GOT3 (cell line): Measurements from ENCODE around the gene STT3B.
"Not testable (repeated sequence)": the region's sequence is repeated elsewhere in the genome, so short reads cannot be mapped to it uniquely, and the experiment has no call there.

ENCODE experiments used
- DNase-seq: peaks from one replicate; lab custom pipeline; 2025; ENCODE audit warnings: mixed read lengths; lab: John Stamatoyannopoulos, UW

The STT3B gene

DNA sequence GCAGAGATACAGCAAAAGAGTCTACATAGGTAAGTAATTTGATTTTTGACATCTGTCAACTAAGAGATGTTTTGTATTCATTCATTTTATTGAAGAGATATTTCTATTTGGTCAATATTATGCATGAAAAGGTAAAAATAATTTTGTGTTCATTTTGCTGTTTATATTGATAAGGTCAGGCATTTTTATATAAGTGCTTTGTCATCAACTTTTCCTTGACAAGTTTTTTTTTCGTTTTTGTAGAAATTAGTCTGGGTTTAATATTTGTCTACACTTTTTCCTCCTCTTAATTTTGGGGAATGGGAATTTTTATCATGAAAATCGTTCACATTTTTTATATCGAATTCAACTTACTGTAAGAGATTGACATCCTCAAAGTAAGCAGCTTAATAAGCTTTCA is 67.7 kb downstream of the STT3B start:
- no peak for DNase-seq

DNA sequence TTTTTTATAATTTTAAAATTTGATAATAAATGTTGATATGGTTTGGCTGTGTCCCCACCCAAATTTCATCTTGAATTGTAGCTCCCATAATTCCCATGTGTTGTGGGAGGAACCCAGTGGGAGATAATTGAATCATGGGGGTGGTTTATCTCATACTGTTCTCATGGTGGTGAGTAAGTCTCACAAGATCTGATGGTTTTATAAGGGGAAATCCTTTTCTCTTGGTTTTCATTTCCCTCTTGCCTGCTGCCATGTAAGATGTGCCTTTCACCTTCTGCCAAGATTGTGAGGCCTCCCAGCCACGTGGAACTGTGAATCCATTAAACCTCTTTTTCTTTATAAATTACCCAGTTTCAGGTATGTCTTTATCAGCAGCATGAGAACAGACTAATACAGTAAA is 72.6 kb downstream of the STT3B start:
- DNase-seq: not testable (repeated sequence)

DNA sequence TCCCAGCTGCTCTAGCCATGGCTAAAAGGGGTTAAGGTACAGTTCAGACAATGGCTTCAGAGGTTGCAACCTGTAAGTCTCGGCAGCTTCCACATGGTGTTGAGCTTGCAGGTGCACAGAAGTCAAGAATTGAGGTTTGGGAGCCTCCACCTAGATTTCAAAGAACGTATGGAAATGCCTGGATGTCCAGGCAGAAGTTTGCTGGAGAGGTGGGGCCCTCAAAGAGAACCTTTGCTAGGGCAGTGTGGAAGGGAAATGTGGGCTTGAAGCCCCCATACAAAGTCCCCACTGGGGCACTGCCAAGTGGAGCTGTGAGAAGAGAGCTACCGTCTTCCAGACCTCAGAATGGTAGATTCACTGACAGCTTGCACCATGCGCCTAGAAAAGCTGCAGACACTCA is 73.7 kb downstream of the STT3B start:
- no peak for DNase-seq

DNA sequence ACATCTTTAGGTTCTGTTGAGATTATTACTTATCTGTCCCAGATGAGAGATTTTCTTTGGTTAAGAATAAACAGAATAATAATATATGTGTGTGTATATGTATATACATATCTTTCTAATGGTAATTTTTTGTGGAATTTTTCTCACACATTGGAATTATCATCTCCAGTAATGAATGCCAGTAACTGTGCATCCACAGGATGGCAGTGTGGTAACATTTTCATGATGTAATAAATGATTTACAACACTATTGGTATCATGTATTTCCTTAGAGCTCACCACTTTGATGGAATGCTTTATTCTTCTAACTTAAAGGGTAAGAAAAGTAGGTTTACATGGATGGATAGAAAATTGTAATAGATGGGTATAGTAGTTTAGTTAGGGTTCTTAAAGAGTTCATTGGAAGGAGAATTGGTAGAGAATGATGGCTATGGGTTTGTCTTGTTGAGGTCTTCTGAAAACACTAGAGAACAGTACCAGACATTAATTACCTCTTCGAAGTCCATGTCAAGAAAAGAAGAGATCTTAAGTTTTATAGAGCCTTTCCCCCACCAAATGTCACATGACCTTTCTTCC is 78.1 kb downstream of the STT3B start:
- DNase-seq: no peak

DNA sequence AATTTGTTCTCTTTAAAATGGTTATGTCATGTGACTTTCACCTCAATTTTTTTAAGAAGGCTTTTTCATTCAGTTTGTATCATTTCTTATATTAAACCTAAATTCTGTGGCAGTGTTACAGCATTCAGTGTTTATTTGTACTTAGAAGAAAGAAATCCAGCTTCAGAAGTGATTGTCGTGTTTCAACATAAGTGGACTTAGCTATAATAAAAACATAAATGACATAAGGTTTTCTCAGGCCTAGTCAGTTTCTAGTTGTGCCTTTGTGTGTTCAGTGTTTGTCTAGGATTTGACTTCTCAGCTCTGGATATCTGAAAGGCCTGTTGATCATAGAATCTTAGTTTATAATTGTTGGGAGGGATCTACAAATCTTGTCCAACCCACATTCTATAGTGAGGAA is 80.5 kb downstream of the STT3B start:
- DNase-seq: no peak

- no peak for DNase-seq
These were observed 80.9 kb downstream of the STT3B start for GRCh38 chr3:31613654-31614053.

GRCh38 chr3:31614162-31614921 is 81.6 kb downstream of the STT3B start:
- DNase-seq: no peak

- no peak for DNase-seq
These were observed 82.5 kb downstream of the STT3B start for GRCh38 chr3:31615071-31615875.

GRCh38 chr3:31616711-31617110 is 84.0 kb downstream of the STT3B start:
- DNase-seq: no peak

- DNase-seq: no peak
These were observed 87.9 kb downstream of the STT3B start for GRCh38 chr3:31620656-31621055.

DNA sequence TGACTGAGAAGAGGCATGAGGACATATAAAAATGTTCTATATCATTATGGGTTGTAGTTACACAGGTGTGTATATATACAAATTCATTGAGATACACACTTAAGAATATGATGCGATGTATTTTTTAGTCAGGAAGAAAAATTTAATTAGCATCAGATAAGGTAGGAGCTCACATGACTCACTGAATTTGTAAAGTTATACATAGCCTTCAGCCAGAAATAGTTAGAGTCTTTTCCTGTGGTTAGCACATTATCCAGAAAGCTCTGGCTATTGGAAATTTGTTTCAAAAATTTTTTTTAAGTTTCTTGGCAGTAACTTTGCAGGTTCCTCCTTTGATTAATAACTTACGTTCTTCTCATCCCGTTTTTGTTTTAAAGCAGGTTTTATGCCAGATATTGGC is 88.6 kb downstream of the STT3B start:
- DNase-seq: no peak

DNA sequence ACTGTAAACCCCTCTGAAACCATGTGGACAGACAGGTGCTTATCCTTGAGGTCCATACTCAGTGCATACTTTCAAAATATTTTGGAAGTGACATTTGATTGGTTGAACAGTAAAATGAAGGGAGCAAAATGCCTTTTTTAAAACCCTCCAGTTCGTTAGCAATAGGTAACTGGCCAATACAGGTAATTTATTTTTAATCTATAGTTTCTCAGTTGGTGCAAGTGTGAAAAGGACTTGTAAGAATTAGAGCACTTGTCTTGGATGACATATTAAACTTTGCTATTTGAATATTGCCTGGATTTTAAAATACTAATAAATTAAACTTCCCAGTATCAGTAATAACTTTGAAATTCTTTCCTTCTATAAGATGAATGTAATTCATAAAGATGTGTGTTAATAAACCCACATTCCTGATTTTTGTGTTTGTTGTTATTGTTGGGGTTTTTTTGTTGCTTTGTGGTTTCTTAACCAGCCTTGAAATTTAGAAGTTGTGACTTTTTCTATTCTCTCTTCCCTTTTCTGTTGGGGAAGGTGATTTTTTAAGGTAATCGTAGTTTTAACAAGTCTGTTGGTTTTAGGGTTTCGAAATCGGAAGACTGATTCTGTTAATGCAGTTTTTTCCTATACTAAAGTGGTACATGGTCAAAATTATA is 90.0 kb downstream of the STT3B start:
- no peak for DNase-seq

DNA sequence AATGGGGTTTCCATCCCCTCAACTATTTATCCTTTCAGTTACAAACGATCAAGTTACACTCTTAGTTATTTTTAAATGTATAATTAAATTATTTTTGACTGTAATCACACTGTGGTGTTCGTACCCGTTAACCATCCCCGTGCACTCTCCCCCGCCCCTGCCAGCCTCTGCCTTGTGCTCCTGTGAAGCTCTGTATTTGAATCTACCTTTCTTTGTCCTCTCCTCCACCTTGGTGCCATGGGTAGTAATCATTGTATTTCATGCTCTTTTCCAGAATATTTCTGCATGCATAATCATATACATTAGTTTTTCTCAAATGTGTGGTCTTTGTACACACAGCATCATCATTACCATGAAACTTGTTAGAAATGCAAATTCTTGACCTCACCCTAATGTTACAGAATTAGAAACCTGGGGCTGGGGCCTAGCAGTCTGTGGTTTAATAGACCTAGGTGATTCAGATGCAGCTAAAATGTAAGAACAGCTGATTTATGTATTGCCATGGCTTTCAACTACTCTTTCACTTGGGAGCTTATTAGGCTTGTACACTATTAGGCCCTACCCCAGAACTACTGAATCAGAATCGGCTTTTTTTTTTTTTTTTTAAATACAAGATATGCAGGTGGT is 91.5 kb downstream of the STT3B start:
- no peak for DNase-seq

DNA sequence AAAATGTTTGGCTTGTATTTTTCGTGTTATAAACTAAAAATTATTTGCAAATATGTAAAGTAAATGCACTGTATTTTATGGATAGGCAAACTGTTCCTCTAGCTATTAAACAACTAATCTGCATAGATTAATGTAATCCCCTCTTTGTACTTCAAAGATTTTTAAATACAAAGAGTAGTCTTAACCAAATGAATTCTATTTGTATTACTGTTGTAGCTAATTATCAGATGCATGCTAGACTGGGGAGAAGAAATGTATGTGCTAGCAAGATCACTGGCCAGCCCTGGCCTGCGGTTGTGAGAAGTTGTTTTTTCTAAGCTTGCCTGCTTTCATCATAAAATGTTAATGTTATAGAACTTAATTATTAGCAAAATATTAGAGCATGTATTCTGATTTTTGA is 92.6 kb downstream of the STT3B start:
- no peak for DNase-seq

DNA sequence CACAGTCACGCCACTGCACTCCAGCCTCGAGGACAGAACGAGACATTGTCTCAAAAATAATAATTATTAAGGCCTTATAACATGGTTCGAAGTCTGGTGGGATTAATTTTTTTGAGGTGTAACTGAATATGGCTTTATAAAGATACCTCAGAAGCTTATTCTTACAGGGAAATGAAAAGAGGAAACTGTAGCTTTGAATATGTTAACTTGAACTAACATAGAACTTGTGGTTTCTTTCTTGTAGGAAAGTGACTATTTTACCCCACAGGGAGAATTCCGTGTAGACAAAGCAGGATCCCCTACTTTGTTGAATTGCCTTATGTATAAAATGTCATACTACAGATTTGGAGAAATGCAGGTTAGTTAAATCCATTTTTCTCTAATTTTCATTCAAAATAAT is 96.3 kb downstream of the STT3B start:
- no peak for DNase-seq

GRCh38 chr3:31634476-31634875 is 101.8 kb downstream of the STT3B start:
- no peak for DNase-seq

GRCh38 chr3:31635545-31635944 is 102.8 kb downstream of the STT3B start:
- no peak for DNase-seq

- no peak for DNase-seq
These were observed 103.3 kb downstream of the STT3B start for GRCh38 chr3:31636049-31636448.

DNA sequence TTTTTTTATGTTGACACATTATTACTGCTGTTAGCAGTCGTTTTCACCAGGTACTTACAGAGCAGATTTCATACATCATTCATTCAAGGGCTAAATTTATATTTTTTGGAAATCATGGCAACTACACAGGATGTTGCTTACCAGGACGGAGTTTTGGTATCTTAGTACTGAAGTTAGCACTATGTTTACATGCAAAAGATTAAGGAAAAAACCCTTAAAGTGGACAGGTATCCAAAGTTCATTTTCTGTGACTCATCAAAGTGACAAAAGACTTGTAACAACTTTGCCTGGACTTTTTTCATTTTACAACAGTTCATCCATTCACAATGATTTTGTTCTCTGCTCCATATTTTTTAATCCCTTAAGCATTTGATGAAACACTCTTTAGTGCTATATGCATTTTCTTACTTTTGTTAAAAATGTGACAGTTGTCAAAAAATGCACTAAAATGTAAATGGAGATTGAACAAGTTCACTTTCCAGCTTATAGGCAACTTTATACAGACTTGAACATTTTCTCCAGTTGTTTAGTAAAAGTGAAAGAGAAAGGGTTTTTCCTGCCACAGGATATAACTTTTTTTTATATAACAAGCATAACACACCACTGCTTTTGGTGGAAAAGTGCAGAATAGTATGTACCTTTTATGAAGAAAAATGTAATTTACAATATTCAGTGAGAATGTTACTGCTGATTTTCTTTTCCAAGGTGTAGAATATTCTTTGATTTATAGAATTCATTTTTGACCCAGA is 104.1 kb downstream of the STT3B start:
- DNase-seq: no peak

DNA sequence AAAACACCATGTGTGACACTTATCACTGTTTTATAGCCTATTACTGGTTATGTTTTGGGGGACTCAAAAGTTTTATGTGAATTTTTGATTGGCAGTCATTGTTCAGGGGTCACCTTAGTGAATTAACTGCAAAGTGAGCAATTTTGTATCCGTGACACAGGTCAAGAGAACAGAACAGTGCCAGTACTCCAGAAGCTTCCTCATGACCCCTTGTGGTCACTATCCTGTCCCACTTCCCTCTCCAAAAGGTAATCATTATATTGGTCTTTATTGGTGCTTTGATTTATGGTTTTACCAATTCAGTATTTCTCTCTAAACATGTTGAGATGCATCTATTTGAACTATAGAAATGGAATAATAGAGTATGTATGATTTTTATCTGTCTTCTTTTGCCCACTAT is 107.1 kb downstream of the STT3B start:
- no peak for DNase-seq

- no peak for DNase-seq
These were observed 112.5 kb downstream of the STT3B start for GRCh38 chr3:31645256-31645655.
